ENCODE data around the gene ZNF763.

Gene ZNF763

GRCh38 chr19:12015753-12016116 is 50.9 kb downstream of the ZNF763 start:
- TF ChIP-seq CTCF (IDR thresholded peaks at IDR 0.05; ENCODE audit: control insufficient read depth, insufficient read depth, low read depth, low read length, missing control alignments): no peak
- no peak overlapping the region for H3K4me3 ChIP-seq (ENCODE audit: control insufficient read depth, low read depth, low read length)
- DNase-seq (ENCODE audit: low read depth): no peak

Measured in AG09309 (cell line).